IMR-90 (cell line): ENCODE results near the gene PDCD11.

Source experiments
- BHLHE40 ChIP-seq: fragments of 150-350 bp; IDR thresholded peaks from 2 replicates; pipeline ENCODE4 v1.6.1; 2016; ENCODE audit warnings: mild to moderate bottlenecking, low read depth, low read length
- FOS ChIP-seq: fragments of 150-350 bp; IDR thresholded peaks from 2 replicates; pipeline ENCODE4 v1.6.1; 2016; ENCODE audit warnings: low read depth, low read length
- MAFK ChIP-seq: IDR thresholded peaks from 2 replicates; pipeline ENCODE4 v1.6.1; 2012; ENCODE audit warnings: low read depth, low read length, improper control_type of control experiment
- POLR2A ChIP-seq: IDR thresholded peaks from 2 replicates; pipeline ENCODE4 v1.6.1; 2012; ENCODE audit warnings: mild to moderate bottlenecking, low read depth, low read length
- RAD21 ChIP-seq: IDR thresholded peaks from 2 replicates; pipeline ENCODE4 v1.6.1; 2012; ENCODE audit warnings: low read length, improper control_type of control experiment
- RCOR1 ChIP-seq: IDR thresholded peaks from 2 replicates; pipeline ENCODE4 v1.6.1; 2012; ENCODE audit warnings: mild to moderate bottlenecking, low read length, improper control_type of control experiment; ENCODE audit not compliant: insufficient replicate concordance
- RFX5 ChIP-seq: IDR thresholded peaks from 2 replicates; pipeline ENCODE4 v1.8.0; 2012; ENCODE audit warnings: low read depth, mild to moderate bottlenecking, low read length, moderate library complexity
- SMC3 ChIP-seq: fragments of 150-350 bp; IDR thresholded peaks from 2 replicates; pipeline ENCODE4 v1.6.1; 2016; ENCODE audit warnings: low read depth, mild to moderate bottlenecking, antibody characterized with exemption, low read length, moderate library complexity
- TF ChIP-seq, protein P1 (sequence below): fragments of 150-350 bp; IDR thresholded peaks from 2 replicates; pipeline ENCODE4 v1.6.1; 2016; ENCODE audit warnings: low read depth, mild to moderate bottlenecking, low read length, moderate library complexity, borderline replicate concordance
- TF ChIP-seq, protein P2 (sequence below): conservative IDR thresholded peaks from 2 replicates; pipeline ENCODE4 v1.5.1; 2012; ENCODE audit warnings: mild to moderate bottlenecking, low read depth, low read length, improper control_type of control experiment
- TF ChIP-seq, protein P3 (sequence below): fragments of 150-350 bp; IDR thresholded peaks from 2 replicates; pipeline ENCODE4 v1.6.1; 2017; ENCODE audit warnings: mild to moderate bottlenecking, antibody characterized with exemption, low read length, low read depth

DNA sequence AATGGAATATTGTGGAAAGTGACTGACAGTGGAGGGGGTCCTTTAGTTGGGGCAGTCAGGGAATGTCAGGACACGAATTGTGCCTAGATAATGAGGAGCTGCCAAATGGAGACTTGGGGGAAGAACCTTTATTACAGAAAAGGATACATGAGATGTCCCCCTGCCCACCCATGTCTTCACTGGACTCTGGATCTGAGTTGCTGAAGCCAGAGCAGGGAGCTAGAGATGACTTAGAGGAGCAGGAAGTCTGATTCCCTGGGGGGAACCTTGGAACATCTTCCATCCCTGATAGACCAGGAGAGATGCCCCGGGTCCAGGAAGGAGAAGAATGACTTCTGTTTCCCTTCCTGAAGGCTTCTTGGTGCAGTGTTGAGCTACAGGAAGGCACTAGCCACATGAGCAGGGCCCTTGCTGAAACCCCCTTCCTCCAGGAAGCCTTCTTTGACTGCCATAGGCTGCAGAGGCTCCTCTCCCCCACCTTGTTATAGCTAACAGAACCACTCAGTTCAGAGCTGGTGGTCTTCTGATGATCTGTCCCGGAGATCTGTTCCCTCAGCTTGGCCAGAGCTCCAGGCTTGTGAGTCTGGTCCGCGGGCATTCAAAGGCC lies 96.3 kb downstream of the PDCD11 start:
- TF ChIP-seq POLR2A (no peak), RFX5 (no peak), RAD21 (no peak), BHLHE40 (no peak), FOS (no peak), RCOR1 (no peak), MAFK (no peak), SMC3 (no peak)
- TF ChIP-seq, protein P1, sequence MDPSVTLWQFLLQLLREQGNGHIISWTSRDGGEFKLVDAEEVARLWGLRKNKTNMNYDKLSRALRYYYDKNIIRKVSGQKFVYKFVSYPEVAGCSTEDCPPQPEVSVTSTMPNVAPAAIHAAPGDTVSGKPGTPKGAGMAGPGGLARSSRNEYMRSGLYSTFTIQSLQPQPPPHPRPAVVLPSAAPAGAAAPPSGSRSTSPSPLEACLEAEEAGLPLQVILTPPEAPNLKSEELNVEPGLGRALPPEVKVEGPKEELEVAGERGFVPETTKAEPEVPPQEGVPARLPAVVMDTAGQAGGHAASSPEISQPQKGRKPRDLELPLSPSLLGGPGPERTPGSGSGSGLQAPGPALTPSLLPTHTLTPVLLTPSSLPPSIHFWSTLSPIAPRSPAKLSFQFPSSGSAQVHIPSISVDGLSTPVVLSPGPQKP: no peak
- TF ChIP-seq, protein P2, sequence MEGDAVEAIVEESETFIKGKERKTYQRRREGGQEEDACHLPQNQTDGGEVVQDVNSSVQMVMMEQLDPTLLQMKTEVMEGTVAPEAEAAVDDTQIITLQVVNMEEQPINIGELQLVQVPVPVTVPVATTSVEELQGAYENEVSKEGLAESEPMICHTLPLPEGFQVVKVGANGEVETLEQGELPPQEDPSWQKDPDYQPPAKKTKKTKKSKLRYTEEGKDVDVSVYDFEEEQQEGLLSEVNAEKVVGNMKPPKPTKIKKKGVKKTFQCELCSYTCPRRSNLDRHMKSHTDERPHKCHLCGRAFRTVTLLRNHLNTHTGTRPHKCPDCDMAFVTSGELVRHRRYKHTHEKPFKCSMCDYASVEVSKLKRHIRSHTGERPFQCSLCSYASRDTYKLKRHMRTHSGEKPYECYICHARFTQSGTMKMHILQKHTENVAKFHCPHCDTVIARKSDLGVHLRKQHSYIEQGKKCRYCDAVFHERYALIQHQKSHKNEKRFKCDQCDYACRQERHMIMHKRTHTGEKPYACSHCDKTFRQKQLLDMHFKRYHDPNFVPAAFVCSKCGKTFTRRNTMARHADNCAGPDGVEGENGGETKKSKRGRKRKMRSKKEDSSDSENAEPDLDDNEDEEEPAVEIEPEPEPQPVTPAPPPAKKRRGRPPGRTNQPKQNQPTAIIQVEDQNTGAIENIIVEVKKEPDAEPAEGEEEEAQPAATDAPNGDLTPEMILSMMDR: no peak
- TF ChIP-seq, protein P3, sequence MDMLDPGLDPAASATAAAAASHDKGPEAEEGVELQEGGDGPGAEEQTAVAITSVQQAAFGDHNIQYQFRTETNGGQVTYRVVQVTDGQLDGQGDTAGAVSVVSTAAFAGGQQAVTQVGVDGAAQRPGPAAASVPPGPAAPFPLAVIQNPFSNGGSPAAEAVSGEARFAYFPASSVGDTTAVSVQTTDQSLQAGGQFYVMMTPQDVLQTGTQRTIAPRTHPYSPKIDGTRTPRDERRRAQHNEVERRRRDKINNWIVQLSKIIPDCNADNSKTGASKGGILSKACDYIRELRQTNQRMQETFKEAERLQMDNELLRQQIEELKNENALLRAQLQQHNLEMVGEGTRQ: no peak
